NCI-H2029 treated with DMSO at 0.1 percent for 48 hours (cell line): ENCODE results near the gene CHI3L2.

Experiments used
- DNase-seq: peaks from one replicate; lab custom pipeline; 2025; lab: John Stamatoyannopoulos, UW

CHI3L2 gene

GRCh38 chr1:111227434-111227833 lies at the start of gene CHI3L2:
CHI3L2 (plus strand) TSS chr1:111227713; CDS start chr1:111227730, 17 bp downstream.
- no peak for DNase-seq

GRCh38 chr1:111179968-111180533 lies 47.5 kb upstream of the CHI3L2 start:
- DNase-seq = peak; percentile 51

GRCh38 chr1:111182052-111182451 lies 45.5 kb upstream of the CHI3L2 start:
- no peak for DNase-seq

GRCh38 chr1:111183308-111184069 lies 44.0 kb upstream of the CHI3L2 start:
- DNase-seq = no peak

GRCh38 chr1:111184663-111185062 lies 42.9 kb upstream of the CHI3L2 start:
- no peak for DNase-seq

- DNase-seq = no peak
These were observed 36.5 kb upstream of the CHI3L2 start for GRCh38 chr1:111190931-111191451.

GRCh38 chr1:111191496-111191895 lies 36.0 kb upstream of the CHI3L2 start:
- DNase-seq = no peak

GRCh38 chr1:111192074-111192473 lies 35.4 kb upstream of the CHI3L2 start:
- no peak for DNase-seq

GRCh38 chr1:111192658-111193519 lies 34.6 kb upstream of the CHI3L2 start:
- no peak for DNase-seq

GRCh38 chr1:111193712-111194480 lies 33.6 kb upstream of the CHI3L2 start:
- no peak for DNase-seq

- DNase-seq = no peak
These were observed 32.4 kb upstream of the CHI3L2 start for GRCh38 chr1:111195002-111195684.

GRCh38 chr1:111196213-111196612 lies 31.3 kb upstream of the CHI3L2 start:
- DNase-seq = no peak

GRCh38 chr1:111197598-111198284 lies 29.8 kb upstream of the CHI3L2 start:
- DNase-seq = no peak

- DNase-seq = no peak
These were observed 28.7 kb upstream of the CHI3L2 start for GRCh38 chr1:111198836-111199235.

- DNase-seq = no peak
These were observed 28.2 kb upstream of the CHI3L2 start for GRCh38 chr1:111199329-111199728.

- no peak for DNase-seq
These were observed 27.4 kb upstream of the CHI3L2 start, which contains the start of gene DENND2D for GRCh38 chr1:111199881-111200801. DENND2D (minus strand) TSS chr1:111200646; CDS start chr1:111200459, 187 bp downstream.

- no peak for DNase-seq
These were observed 26.7 kb upstream of the CHI3L2 start for GRCh38 chr1:111200802-111201161.

- no peak for DNase-seq
These were observed 26.0 kb upstream of the CHI3L2 start for GRCh38 chr1:111201275-111202090.

- no peak for DNase-seq
These were observed 25.2 kb upstream of the CHI3L2 start for GRCh38 chr1:111202366-111202706.
